Psoas muscle (tissue), 8 donors: Measurements from ENCODE around the gene CAPN12. TPM values are rescaled to one million over a fixed set of nuclear protein-coding genes. Genes with fewer than 3 reads are reported as not detected.
"Not testable (repeated sequence)": the region's sequence is repeated elsewhere in the genome, so short reads cannot be mapped to it uniquely, and the experiment has no call there.

Experiments used
- ATAC-seq, 4 donors: fragments of 200-7000 bp; cut with Tn5 transposase; one replicate each; pipeline ENCODE4 v1.9.1; 2020; ENCODE audit warnings: moderate library complexity in 3 of 4, mild to moderate bottlenecking in 2 of 4
- DNase-seq, 2 donors: peaks; one replicate each; pipeline ENCODE4 v3.0.0-alpha.2; 2020
- H3K27ac ChIP-seq: fragments of 200-600 bp; one replicate; pipeline ENCODE4 v1.8.0; 2022
- H3K27me3 ChIP-seq, 3 donors: fragments of 200-600 bp in 1 of 3; one replicate each; pipeline versions ENCODE4 v1.6.1 to v1.8.0; 2013 to 2022; ENCODE audit warnings: low read length in 2 of 3, mild to moderate bottlenecking in 2 of 3, moderate library complexity in 1 of 3; ENCODE audit not compliant: insufficient read depth in 3 of 3
- H3K36me3 ChIP-seq, 2 donors: fragments of 200-600 bp in 1 of 2; one replicate each; pipeline versions ENCODE4 v1.6.1 to v1.8.0; 2013 to 2022; ENCODE audit warnings: low read depth in 1 of 2, mild to moderate bottlenecking in 1 of 2, moderate library complexity in 1 of 2; ENCODE audit not compliant: insufficient read depth in 1 of 2
- H3K4me1 ChIP-seq: fragments of 200-600 bp; one replicate; pipeline ENCODE4 v1.8.0; 2022
- H3K4me3 ChIP-seq: fragments of 200-600 bp; one replicate; pipeline ENCODE4 v1.8.0; 2022; ENCODE audit warnings: mild to moderate bottlenecking
- H3K9me3 ChIP-seq: fragments of 200-600 bp; one replicate; pipeline ENCODE4 v1.8.0; 2022
- CTCF ChIP-seq: fragments of 200-600 bp; IDR thresholded peaks from one replicate; pipeline ENCODE4 v1.8.0; 2022; ENCODE audit warnings: antibody characterized with exemption
- WGBS, 3 donors: extraction: QIAGEN DNeasy Blood & Tissue Kit; methylation state at CpG; one replicate each; pipeline versions ENCODE4 v1.1.6 to v1.1.7; 2013; 5-methylcytosine and 5-hydroxymethylcytosine counted together
- intact Hi-C, 2 donors: fragments of 100-400 bp; cut with DNase I; formaldehyde crosslinking; loops; one replicate each; pipeline versions ENCODE4 v1.11.0 to v1.14.2; 2022
- polyA plus RNA-seq, 3 donors: library from polyadenylated mRNA; stranded (reverse); fragments of 200-250 nt; gene quantifications; one replicate each; pipeline ENCODE4 v1.2.3, GENCODE V29; 2013
- total RNA-seq, 4 donors: library from RNA; stranded (reverse); fragmentation: NEBNext Ultra II Directional in 2 of 4; extraction: Animal tissue kit (Norgen Biotek cat#: 25700) in 2 of 4; gene quantifications; one replicate each; pipeline versions ENCODE4 v1.2.1 to v1.2.4, GENCODE V29; 2021 to 2023
- donor health status: healthy with polysubstance abuse.
- donor health status: DM: no; HTN: no; CAD: no; lungs with moderate emphysema.
- donor health status: Bipolar disorder and iron deficiency.
- donor health status: healthy.
- donor health status: DM: yes; HTN: yes; CAD: no.
- donor health status: DM: no; HTN: no; CAD: no.
- donor health status: DM: no; HTN: no; CAD: no.
- donor health status: DM: yes; HTN: yes; CAD: no.

CAPN12 gene
- total and polyA plus RNA-seq, 7 donors: 0.27 to 0.64 (median 0.35) TPM

- no peak for ATAC-seq
- peak in 1 of 2 donors; percentile 17 for DNase-seq
- no peak for TF ChIP-seq CTCF
- Histone ChIP-seq H3K27me3 (peaks cover 0 to 7% (median 0%) of the 10 kb centered on the region in 3 donors), H3K36me3 (no peaks in the 10 kb centered on the region), H3K4me1 (no peaks in the 10 kb centered on the region), H3K9me3 (no peaks in the 10 kb centered on the region), H3K4me3 (no peak overlapping the region), H3K27ac (no peak overlapping the region)
- WGBS, 3 donors: 84 to 93% (median 90%) methylated on average over 10 of the region's 10 CpGs
- intact Hi-C loops: no loop called here
Observed at GRCh38 chr19:38766276-38767047, 22.2 kb upstream of the CAPN12 start.

DNA sequence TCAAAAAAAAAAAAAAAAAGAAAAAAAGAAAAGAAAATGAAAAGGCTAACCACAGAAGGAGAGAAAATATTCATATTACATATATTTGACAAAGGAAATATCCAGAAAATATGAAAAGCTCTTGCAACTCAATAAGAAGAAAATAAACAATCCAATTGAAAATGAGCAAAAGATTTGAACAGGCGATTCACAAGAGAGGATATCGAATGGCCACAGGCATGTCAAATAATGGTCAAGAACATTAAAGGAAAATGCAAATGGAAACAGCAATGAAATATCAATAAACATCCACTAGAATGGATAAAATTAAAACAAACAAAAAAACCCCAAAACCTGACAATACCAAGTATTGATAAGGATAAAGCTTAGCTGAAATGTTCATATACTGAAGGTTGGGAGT lies 20.9 kb upstream of the CAPN12 start:
- Histone ChIP-seq H3K36me3 (no peaks in the 10 kb centered on the region), H3K27me3 (peaks cover 0 to 7% (median 0%) of the 10 kb centered on the region in 3 donors), H3K4me3 (no peak overlapping the region), H3K27ac (no peak overlapping the region), H3K9me3 (no peaks in the 10 kb centered on the region), H3K4me1 (no peaks in the 10 kb centered on the region)
- TF ChIP-seq CTCF: no peak
- DNase-seq (no peak), ATAC-seq (no peak)
- 94 to 97% (median 97%) methylated on average over 2 of the region's 2 CpGs for WGBS, 3 donors
- intact Hi-C loops: no loop called here

- Histone ChIP-seq H3K27ac (no peak overlapping the region), H3K4me1 (no peaks in the 10 kb centered on the region), H3K27me3 (no peaks in the 10 kb centered on the region), H3K9me3 (no peaks in the 10 kb centered on the region), H3K36me3 (no peaks in the 10 kb centered on the region), H3K4me3 (no peak overlapping the region)
- no peak for TF ChIP-seq CTCF
- peak in 1 of 2 donors; percentile 4 for DNase-seq
- WGBS, 3 donors: 92 to 96% (median 96%) methylated on average over 3 of the region's 3 CpGs
- intact Hi-C loops: no loop called here
- no peak for ATAC-seq
Observed at GRCh38 chr19:38763795-38764220, 19.5 kb upstream of the CAPN12 start.

GRCh38 chr19:38761884-38762389 lies 17.7 kb upstream of the CAPN12 start:
- H3K36me3 ChIP-seq, H3K4me1 ChIP-seq, H3K27ac ChIP-seq, H3K27me3 ChIP-seq, ATAC-seq, H3K9me3 ChIP-seq, H3K4me3 ChIP-seq, intact Hi-C loops: not testable (repeated sequence)
- WGBS, 3 donors: 92 to 94% (median 93%) methylated on average over 9 of the region's 9 CpGs
- DNase-seq: peak in 1 of 2 donors; percentile 6

GRCh38 chr19:38760805-38761517 lies 16.7 kb upstream of the CAPN12 start:
- intact Hi-C loops, H3K27ac ChIP-seq, H3K36me3 ChIP-seq, ATAC-seq, H3K4me1 ChIP-seq, H3K4me3 ChIP-seq, H3K27me3 ChIP-seq, H3K9me3 ChIP-seq: not testable (repeated sequence)
- peak in 1 of 2 donors; percentile 4 for DNase-seq
- WGBS, 3 donors: 76 to 92% (median 91%) methylated on average over 6 of the region's 6 CpGs
